ENCODE results near the gene FBXL14.
"Not testable (repeated sequence)": the region's sequence is repeated elsewhere in the genome, so short reads cannot be mapped to it uniquely, and the experiment has no call there.

The FBXL14 gene

GRCh38 chr12:1619587-1619986 lies 25.2 kb upstream of the FBXL14 start:
- no peak for DNase-seq

GRCh38 chr12:1619159-1619558 lies 24.8 kb upstream of the FBXL14 start:
- no peak for DNase-seq

GRCh38 chr12:1618489-1618888 lies 24.1 kb upstream of the FBXL14 start:
- DNase-seq: no peak

GRCh38 chr12:1616233-1617066 lies 22.1 kb upstream of the FBXL14 start:
- no peak for DNase-seq

GRCh38 chr12:1614360-1614759 lies 20.0 kb upstream of the FBXL14 start:
- no peak for DNase-seq

- no peak for DNase-seq
Observed at GRCh38 chr12:1613860-1614259, 19.5 kb upstream of the FBXL14 start.

GRCh38 chr12:1611803-1612572 lies 17.6 kb upstream of the FBXL14 start:
- peak; percentile 17 for DNase-seq

- DNase-seq: no peak
Observed at GRCh38 chr12:1610072-1610643, 15.8 kb upstream of the FBXL14 start.

- no peak for DNase-seq
Observed at GRCh38 chr12:1608713-1609119, 14.3 kb upstream of the FBXL14 start.

GRCh38 chr12:1607940-1608712 lies 13.7 kb upstream of the FBXL14 start:
- DNase-seq: no peak

- DNase-seq: no peak
Observed at GRCh38 chr12:1606021-1606622, 11.7 kb upstream of the FBXL14 start.

GRCh38 chr12:1605129-1606020 lies 11.0 kb upstream of the FBXL14 start:
- DNase-seq: peak; percentile 80

- no peak for DNase-seq
Observed at GRCh38 chr12:1604464-1604863, 10.1 kb upstream of the FBXL14 start.

GRCh38 chr12:1603269-1603993 lies 9.1 kb upstream of the FBXL14 start:
- no peak for DNase-seq

GRCh38 chr12:1602706-1603105 lies 8.3 kb upstream of the FBXL14 start:
- DNase-seq: not testable (repeated sequence)

GRCh38 chr12:1598757-1599156 lies 4.4 kb upstream of the FBXL14 start:
- DNase-seq: no peak

GRCh38 chr12:1595690-1596347 lies 1.4 kb upstream of the FBXL14 start:
- DNase-seq: no peak

- DNase-seq: no peak
Observed at GRCh38 chr12:1595026-1595561, 713 bp upstream of the FBXL14 start.

GRCh38 chr12:1594006-1594260 lies 448 bp downstream of the FBXL14 start:
- DNase-seq: no peak

Measured in NCI-H1694 treated with DMSO at 0.1 percent for 48 hours (cell line).